Progenitor cell of endocrine pancreas (in vitro differentiated cells): ENCODE results near the gene WAC. TPM values are rescaled to one million over a fixed set of nuclear protein-coding genes. Genes with fewer than 3 reads are reported as not detected.
A peak's percentile ranks its signal among the peaks of the same experiment; 100 is the strongest.

Experiments
- DNase-seq: peaks from one replicate; pipeline ENCODE4 v3.0.0; 2021; ENCODE audit warnings: low spot score; ENCODE audit not compliant: unreplicated experiment
- H3K27ac Mint-ChIP-seq: 2 replicates; pipeline ENCODE4 v1.8.0; 2021; ENCODE audit warnings: mild to moderate bottlenecking, moderate library complexity, mixed read lengths
- H3K27me3 Mint-ChIP-seq: 2 replicates; pipeline ENCODE4 v1.8.0; 2021; ENCODE audit warnings: mixed read lengths
- H3K36me3 Mint-ChIP-seq: 2 replicates; pipeline ENCODE4 v1.8.0; 2022; ENCODE audit warnings: mixed read lengths; ENCODE audit not compliant: insufficient read depth
- H3K4me1 Mint-ChIP-seq: 2 replicates; pipeline ENCODE4 v1.8.0; 2021; ENCODE audit warnings: low read depth, mixed read lengths
- H3K4me3 Mint-ChIP-seq: 2 replicates; pipeline ENCODE4 v1.8.0; 2021; ENCODE audit warnings: low read depth, mild to moderate bottlenecking, moderate library complexity, mixed read lengths
- H3K9me3 Mint-ChIP-seq: 2 replicates; pipeline ENCODE4 v1.8.0; 2021; ENCODE audit warnings: low read depth, mixed read lengths
- CTCF ChIP-seq: fragments of 200-600 bp; sonication (generic); IDR thresholded peaks from one replicate; pipeline ENCODE4 v1.5.0; 2021; ENCODE audit warnings: antibody characterized with exemption, mild to moderate bottlenecking; ENCODE audit not compliant: unreplicated experiment
- total RNA-seq: library from RNA; stranded (reverse); gene quantifications from 2 replicates; pipeline ENCODE4 v1.2.1, GENCODE V29; 2021

Gene WAC
- total RNA-seq, 1 donor from 2014 or later, result 140 TPM

- no peaks in the 10 kb centered on the region for H3K27me3 Mint-ChIP-seq
- peaks cover 11% of the 10 kb centered on the region for H3K4me1 Mint-ChIP-seq
- no peaks in the 10 kb centered on the region for H3K9me3 Mint-ChIP-seq
- H3K36me3 Mint-ChIP-seq, result peaks cover 34% of the 10 kb centered on the region
- no peak for TF ChIP-seq CTCF
- peak overlapping the region; percentile 71 for H3K27ac Mint-ChIP-seq
- no peak for DNase-seq
- H3K4me3 Mint-ChIP-seq, result no peak overlapping the region
These were observed 61.5 kb downstream of the WAC start for GRCh38 chr10:28594406-28594805.

GRCh38 chr10:28595613-28596012, 62.7 kb downstream of the WAC start:
- Mint-ChIP-seq H3K27ac (no peak overlapping the region), H3K36me3 (peaks cover 31% of the 10 kb centered on the region), H3K4me3 (no peak overlapping the region), H3K27me3 (no peaks in the 10 kb centered on the region), H3K4me1 (peaks cover 11% of the 10 kb centered on the region), H3K9me3 (no peaks in the 10 kb centered on the region)
- TF ChIP-seq CTCF, result no peak
- DNase-seq, result no peak

GRCh38 chr10:28600056-28600455, 67.1 kb downstream of the WAC start:
- Mint-ChIP-seq H3K27me3 (no peaks in the 10 kb centered on the region), H3K4me3 (no peak overlapping the region), H3K4me1 (peaks cover 7% of the 10 kb centered on the region), H3K9me3 (no peaks in the 10 kb centered on the region), H3K36me3 (peaks cover 9% of the 10 kb centered on the region), H3K27ac (no peak overlapping the region)
- no peak for TF ChIP-seq CTCF
- DNase-seq, result no peak

- H3K4me3 Mint-ChIP-seq, result no peak overlapping the region
- H3K36me3 Mint-ChIP-seq, result peaks cover 7% of the 10 kb centered on the region
- H3K27me3 Mint-ChIP-seq, result no peaks in the 10 kb centered on the region
- no peaks in the 10 kb centered on the region for H3K9me3 Mint-ChIP-seq
- H3K27ac Mint-ChIP-seq, result no peak overlapping the region
- peaks cover 3% of the 10 kb centered on the region for H3K4me1 Mint-ChIP-seq
- DNase-seq, result no peak
- TF ChIP-seq CTCF, result no peak
These were observed 68.1 kb downstream of the WAC start for GRCh38 chr10:28601012-28601411.

- Mint-ChIP-seq H3K27ac (peak overlapping the region; percentile 43), H3K4me3 (no peak overlapping the region), H3K36me3 (peaks cover 9% of the 10 kb centered on the region), H3K9me3 (no peaks in the 10 kb centered on the region), H3K27me3 (no peaks in the 10 kb centered on the region), H3K4me1 (peaks cover 4% of the 10 kb centered on the region)
- TF ChIP-seq CTCF, result no peak
- no peak for DNase-seq
These were observed 71.9 kb downstream of the WAC start for GRCh38 chr10:28604567-28605536.
